Articular chondrocyte of knee joint (primary cell): Measurements from ENCODE around the gene HESX1. TPM values are rescaled to one million over a fixed set of nuclear protein-coding genes. Genes with fewer than 3 reads are reported as not detected.

Experiments used
- total RNA-seq: library from RNA; depleted of rRNA; stranded (reverse); fragments of >200 nt; gene quantifications from 2 replicates; pipeline ENCODE4 v1.2.3, GENCODE V29; 2012

The HESX1 gene
- total RNA-seq = 0.52 and 0.65 TPM in 2 replicates

DNA sequence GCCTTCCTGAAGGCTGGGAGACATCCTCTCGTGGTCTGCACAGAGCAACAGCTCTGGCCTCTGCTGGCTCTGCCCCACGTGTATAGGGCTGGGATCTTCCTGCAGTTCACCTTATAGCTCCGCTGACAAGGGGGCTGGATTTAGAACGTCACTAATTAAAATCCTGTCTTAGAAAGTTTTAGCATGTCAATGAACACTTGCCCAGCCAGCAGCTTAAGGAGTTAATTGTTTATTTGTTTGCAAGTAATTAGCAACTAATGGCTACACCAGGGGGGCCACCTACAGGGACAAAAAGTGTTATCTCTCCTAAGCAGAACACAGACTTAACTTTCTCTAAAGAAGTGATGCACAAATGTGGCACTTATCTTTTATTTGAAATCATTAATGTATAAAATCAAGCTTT is at the start of gene HESX1:
TSS of gene HESX1 (minus strand) at position 84 of the 403 bp plus-strand sequence. CDS start at position 24, 60 bp downstream.

DNA sequence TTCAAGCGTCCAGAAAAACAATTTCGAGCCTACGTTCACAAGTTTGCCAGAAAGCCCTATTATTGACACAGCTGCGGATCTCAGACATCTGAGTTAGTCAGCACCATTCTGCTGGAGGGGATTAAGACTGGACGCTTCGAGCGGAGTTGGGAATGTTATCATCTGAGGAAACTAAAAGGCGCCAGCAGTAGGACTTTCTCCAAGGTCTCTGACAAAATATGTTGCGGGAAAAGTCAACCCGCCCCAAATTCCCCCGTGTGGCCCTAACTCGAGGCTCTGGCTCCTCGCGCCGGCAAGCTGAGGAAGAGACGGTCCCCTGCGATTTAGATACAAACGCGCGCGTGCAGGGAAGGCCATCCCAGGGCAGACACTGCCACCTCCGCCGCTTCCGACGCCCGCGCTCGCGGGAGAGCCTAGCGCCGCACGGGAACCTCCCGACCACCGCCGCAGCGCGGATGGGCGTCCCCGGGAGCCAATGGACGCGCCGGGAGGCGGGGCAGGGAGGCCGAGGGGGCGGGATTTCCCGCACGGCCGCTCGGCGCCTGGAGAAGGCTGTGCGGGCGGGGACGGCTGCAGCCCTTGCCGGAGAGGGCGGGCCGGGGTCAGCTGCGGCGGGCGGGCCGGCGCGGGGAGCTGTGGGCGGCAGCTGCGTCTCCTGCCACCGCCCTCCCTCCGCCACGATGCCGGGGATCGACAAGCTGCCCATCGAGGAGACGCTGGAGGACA is 27.6 kb upstream of the HESX1 start, which contains the start of gene APPL1:
TSS of gene APPL1 (plus strand) at position 526 of the 726 bp plus-strand sequence. CDS start at position 681, 155 bp downstream.

DNA sequence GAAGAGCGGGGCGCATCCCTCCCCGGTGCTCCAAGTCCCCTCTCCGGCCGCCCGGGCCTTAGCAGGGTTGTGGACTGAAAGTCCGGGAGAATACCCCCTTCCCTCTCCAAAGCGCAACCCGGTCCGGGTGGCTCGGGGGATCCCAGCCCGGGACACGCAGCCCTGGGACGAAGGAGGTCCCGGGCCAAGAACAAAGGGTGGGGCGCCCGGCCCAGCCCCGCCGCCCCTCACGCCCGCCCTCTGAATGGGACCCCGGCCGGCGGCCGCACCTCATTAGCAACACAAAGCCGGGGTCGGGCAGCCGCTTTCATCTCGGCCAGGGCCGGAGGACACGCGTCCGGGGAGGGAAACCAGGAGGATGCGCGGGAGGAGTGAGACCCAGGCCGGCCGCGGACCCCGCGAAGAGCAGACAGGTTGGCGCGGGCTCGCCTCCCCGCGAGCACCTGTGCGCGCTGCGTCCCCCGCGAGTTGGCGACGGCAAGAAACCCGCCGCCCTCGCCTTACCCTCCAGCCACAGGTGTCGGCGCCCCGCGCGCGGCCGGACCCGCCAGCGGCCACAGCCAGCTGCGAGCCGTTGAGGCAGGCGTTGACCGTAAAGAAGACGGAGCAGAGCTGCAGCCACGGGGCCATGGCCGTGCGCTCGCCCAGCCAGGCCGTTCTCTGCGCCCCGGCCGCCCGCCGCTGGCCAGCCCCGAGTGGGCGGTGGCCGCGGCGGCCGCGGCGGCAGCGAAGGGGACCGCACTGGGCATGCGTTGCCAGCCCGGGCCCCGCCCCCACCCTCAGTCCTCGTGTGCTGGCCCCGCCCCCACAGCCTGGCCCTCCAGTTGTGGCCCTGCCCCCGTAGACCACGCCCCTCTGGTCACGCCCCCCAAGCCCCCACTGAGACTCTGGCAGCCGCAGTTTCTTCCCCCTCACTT is 34.9 kb downstream of the HESX1 start, which contains the start of gene IL17RD:
TSS of gene IL17RD (minus strand) at position 697 of the 917 bp plus-strand sequence. CDS start at position 630, 67 bp downstream.

Other genes with a start within 250 kb of the HESX1 start
- gene SPATA12, start 139.3 kb downstream of the HESX1 start, total RNA-seq = under 0.01 TPM in 1 of 2 replicates, not detected in the other
- 4.2 and 5.4 TPM in 2 replicates for gene IL17RD, start 34.6 kb downstream of the HESX1 start, total RNA-seq
- 69.4 and 75.8 TPM in 2 replicates for gene APPL1, start 27.8 kb upstream of the HESX1 start, total RNA-seq
- under 0.01 and 0.11 TPM in 2 replicates for gene ASB14, start 92.7 kb upstream of the HESX1 start, total RNA-seq